ENCODE results near the gene IGSF23. TPM values are rescaled to one million over a fixed set of nuclear protein-coding genes. Genes with fewer than 3 reads are reported as not detected.
"Not testable (repeated sequence)": the region's sequence is repeated elsewhere in the genome, so short reads cannot be mapped to it uniquely, and the experiment has no call there.

The IGSF23 gene
- total RNA-seq, 1 donor from 2014 or later, result not detected

DNA sequence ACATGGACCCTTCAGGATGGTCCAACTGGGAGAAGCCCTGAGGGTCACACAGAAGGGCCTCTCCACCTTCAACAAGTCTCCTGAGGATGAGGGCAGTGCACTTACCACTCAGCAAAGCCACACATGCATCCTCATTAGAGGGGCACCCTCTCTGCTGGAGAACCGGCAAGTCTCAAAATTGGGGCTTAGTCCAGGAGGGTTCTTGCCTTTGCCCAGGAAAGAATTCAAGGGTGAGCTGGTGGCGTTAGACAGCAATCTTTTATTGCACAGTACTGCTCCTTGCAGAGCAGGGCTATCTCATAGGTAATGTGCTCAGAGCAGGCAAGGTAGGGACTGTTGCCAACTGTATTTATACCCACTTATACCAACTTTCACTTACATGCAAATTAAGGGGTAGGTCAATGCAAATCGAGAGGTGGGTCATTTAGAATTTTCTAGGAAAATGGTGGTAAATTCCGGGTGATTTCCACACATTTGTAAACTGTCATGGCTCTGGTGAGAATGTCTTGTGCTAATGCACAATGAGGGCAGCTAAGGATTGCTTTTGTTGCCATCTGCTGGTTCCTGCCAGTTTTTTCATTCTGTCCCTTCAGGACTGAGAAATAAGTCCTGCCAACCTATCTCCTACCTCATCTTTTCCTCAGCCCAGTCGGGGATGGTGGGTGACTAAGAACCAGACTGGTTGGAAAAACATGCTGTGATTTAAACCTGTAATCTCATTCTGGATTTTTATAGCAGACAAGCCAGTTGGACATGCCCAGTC lies 27.8 kb upstream of the IGSF23 start:
- DNase-seq (ENCODE audit: extremely low spot score, unreplicated experiment), result no peak
- Mint-ChIP-seq H3K27ac (ENCODE audit: unreplicated experiment) (no peak overlapping the region), H3K4me3 (ENCODE audit: unreplicated experiment) (no peak overlapping the region), H3K36me3 (ENCODE audit: unreplicated experiment) (no peaks in the 10 kb centered on the region), H3K27me3 (ENCODE audit: unreplicated experiment) (peaks cover 6% of the 10 kb centered on the region), H3K9me3 (ENCODE audit: unreplicated experiment) (no peaks in the 10 kb centered on the region), H3K4me1 (ENCODE audit: unreplicated experiment) (peaks cover 16% of the 10 kb centered on the region)
- TF ChIP-seq, protein P1, sequence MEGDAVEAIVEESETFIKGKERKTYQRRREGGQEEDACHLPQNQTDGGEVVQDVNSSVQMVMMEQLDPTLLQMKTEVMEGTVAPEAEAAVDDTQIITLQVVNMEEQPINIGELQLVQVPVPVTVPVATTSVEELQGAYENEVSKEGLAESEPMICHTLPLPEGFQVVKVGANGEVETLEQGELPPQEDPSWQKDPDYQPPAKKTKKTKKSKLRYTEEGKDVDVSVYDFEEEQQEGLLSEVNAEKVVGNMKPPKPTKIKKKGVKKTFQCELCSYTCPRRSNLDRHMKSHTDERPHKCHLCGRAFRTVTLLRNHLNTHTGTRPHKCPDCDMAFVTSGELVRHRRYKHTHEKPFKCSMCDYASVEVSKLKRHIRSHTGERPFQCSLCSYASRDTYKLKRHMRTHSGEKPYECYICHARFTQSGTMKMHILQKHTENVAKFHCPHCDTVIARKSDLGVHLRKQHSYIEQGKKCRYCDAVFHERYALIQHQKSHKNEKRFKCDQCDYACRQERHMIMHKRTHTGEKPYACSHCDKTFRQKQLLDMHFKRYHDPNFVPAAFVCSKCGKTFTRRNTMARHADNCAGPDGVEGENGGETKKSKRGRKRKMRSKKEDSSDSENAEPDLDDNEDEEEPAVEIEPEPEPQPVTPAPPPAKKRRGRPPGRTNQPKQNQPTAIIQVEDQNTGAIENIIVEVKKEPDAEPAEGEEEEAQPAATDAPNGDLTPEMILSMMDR (IDR thresholded peaks at IDR 0.05), result peak; percentile 15

DNA sequence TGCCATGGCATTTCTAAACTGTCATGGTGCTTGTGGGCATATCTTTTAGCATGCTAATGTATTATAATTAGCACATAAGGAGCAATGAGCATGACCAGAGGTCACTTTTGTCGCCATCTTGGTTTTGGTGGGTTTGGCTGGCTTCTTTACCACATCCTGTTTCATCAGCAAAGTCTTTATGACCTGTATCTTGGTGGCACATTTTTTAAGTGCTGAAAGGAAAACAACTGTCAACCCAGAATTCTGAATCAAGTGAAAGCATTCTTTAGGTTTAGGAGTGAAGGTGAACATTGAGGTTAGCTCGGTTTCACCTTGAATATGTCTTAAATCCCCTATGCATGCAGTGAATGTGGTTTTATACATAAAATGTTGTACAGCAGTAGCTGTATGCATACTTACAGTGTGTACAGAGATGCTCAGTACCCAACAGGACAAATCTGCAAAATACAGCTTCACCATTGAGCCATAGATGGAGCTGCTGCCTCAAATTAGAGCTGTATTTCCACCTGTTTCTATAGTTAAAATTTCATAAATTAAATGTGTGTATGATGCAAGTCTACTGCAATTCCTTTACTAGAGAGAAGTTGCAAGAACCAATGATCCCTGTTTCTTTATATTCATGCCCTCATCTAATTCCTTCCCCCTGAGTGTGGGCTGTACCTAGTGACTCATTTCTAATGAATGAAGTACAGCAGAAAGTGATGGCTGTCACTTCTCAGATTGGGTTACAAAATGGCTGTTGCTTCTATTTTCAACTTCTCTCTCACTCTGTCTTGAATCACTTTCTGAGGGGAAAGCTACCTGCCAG lies 25.2 kb upstream of the IGSF23 start:
- no peak overlapping the region for H3K4me3 Mint-ChIP-seq (ENCODE audit: unreplicated experiment)
- peaks cover under 1% of the 10 kb centered on the region for H3K27me3 Mint-ChIP-seq (ENCODE audit: unreplicated experiment)
- peaks cover 16% of the 10 kb centered on the region for H3K4me1 Mint-ChIP-seq (ENCODE audit: unreplicated experiment)
- DNase-seq (ENCODE audit: extremely low spot score, unreplicated experiment), result no peak
- H3K9me3 Mint-ChIP-seq (ENCODE audit: unreplicated experiment), result no peaks in the 10 kb centered on the region
- H3K36me3 Mint-ChIP-seq (ENCODE audit: unreplicated experiment), result no peaks in the 10 kb centered on the region
- H3K27ac Mint-ChIP-seq (ENCODE audit: unreplicated experiment), result peak overlapping the region; percentile 79
- TF ChIP-seq, protein P1 (IDR thresholded peaks at IDR 0.05), result peak; percentile 53

DNA sequence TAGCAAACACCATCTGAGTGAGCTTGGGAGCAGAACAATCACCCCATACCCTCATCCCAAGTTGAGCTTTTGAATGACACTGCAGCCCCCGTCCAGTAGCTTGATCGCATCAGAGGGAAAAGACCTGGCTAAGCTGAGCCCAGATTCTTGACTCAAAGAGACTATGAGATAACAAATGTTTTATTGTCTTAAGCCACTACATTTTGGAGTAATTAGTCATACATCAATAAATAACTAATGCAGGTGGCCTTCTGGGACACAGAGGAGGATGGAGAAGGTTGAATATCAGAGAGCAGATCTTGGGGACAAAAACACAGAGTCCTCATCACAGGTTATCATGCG lies 24.6 kb upstream of the IGSF23 start:
- H3K4me1 Mint-ChIP-seq (ENCODE audit: unreplicated experiment), result peaks cover 16% of the 10 kb centered on the region
- TF ChIP-seq, protein P1 (IDR thresholded peaks at IDR 0.05), result no peak
- peaks cover 2% of the 10 kb centered on the region for H3K27me3 Mint-ChIP-seq (ENCODE audit: unreplicated experiment)
- no peaks in the 10 kb centered on the region for H3K36me3 Mint-ChIP-seq (ENCODE audit: unreplicated experiment)
- peak overlapping the region; percentile 79 for H3K27ac Mint-ChIP-seq (ENCODE audit: unreplicated experiment)
- H3K9me3 Mint-ChIP-seq (ENCODE audit: unreplicated experiment), result no peaks in the 10 kb centered on the region
- no peak for DNase-seq (ENCODE audit: extremely low spot score, unreplicated experiment)
- no peak overlapping the region for H3K4me3 Mint-ChIP-seq (ENCODE audit: unreplicated experiment)

DNA sequence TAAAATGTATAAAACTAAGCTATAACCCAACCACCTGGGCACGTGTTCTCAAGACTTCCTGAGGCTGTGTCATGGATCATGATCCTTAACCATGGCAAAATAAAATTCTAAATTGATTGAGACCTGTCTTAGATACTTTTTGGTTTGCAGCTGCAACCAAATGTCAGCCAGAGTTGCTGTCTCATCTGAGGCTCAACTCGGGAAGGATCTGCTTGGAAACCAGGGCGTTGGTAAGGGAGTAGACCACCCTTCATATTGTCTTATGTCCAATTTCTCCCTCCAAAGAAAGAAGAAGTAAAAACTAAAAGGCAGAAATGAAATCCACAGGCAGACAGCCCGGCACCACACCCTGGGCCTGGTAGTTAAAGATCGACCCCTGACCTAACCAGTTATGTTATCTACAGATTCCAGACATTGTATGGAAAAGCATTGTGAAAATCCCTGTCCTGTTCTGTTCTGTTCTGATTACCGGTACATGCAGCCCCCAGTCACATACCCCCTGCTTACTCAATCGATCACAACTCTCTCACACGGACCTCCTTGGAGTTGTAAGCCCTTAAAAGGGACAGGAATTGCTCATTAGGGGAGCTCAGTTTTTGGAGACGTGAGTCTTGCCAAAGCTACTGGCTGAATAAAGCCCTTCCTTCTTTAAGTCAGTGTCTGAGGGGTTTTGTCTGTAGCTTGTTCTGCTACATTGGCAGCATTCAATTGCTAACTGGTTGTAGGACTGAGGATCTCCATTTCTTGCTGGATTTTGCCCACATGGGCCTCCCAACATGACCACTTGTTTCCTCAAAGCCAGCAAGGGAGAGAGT lies 22.9 kb upstream of the IGSF23 start:
- Mint-ChIP-seq H3K4me1 (ENCODE audit: unreplicated experiment) (peaks cover 16% of the 10 kb centered on the region), H3K27me3 (ENCODE audit: unreplicated experiment) (peaks cover 6% of the 10 kb centered on the region), H3K9me3 (ENCODE audit: unreplicated experiment) (no peaks in the 10 kb centered on the region), H3K36me3 (ENCODE audit: unreplicated experiment) (no peaks in the 10 kb centered on the region), H3K27ac (ENCODE audit: unreplicated experiment) (no peak overlapping the region), H3K4me3 (ENCODE audit: unreplicated experiment) (no peak overlapping the region)
- TF ChIP-seq, protein P1 (IDR thresholded peaks at IDR 0.05), result no peak
- no peak for DNase-seq (ENCODE audit: extremely low spot score, unreplicated experiment)

DNA sequence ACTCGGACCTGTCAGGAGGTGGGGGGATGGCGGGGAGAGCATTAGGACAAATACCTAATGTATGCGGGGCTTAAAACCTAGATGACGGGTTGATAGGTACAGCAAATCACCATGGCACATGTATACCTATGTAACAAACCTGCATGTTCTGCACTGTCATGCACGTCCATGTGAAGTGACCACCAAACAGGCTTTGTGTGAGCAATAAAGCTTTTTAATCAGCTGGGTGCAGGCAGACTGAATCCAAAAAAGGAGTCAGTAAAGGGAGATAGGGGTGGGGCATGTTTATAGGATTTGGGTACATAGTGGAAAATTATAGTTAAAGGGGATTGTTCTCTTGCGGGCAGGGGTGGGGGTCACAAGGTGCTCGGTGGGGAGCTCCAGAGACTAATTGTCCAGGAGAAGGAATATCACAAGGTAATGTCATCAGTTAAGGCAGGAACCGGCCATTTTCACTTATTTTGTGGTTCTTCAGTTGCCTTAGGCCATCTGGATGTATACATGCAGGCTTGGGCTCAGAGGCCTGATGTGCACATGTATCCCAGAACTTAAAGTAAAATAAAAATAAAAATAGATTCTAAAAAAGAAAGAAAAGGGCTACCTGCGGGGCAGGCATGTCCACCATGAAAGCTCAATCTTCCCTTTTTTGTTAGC lies 21.9 kb upstream of the IGSF23 start:
- H3K27ac Mint-ChIP-seq (ENCODE audit: unreplicated experiment); DNase-seq (ENCODE audit: extremely low spot score, unreplicated experiment); H3K4me3 Mint-ChIP-seq (ENCODE audit: unreplicated experiment); H3K36me3 Mint-ChIP-seq (ENCODE audit: unreplicated experiment); H3K9me3 Mint-ChIP-seq (ENCODE audit: unreplicated experiment): not testable (repeated sequence)
- H3K27me3 Mint-ChIP-seq (ENCODE audit: unreplicated experiment), result peaks cover 11% of the 10 kb centered on the region
- H3K4me1 Mint-ChIP-seq (ENCODE audit: unreplicated experiment), result peaks cover 16% of the 10 kb centered on the region

All from osteocyte (in vitro differentiated cells).